ENCODE measurements around the gene LMX1B.

The LMX1B gene

GRCh38 chr9:126606483-126606870 is 7.3 kb upstream of the LMX1B start:
- no peaks in the 10 kb centered on the region for H3K27me3 ChIP-seq (ENCODE audit: low read length)
- no peak overlapping the region for H3K27ac ChIP-seq (ENCODE audit: low read depth, low read length)
- no peaks in the 10 kb centered on the region for H3K79me2 ChIP-seq (ENCODE audit: insufficient read depth, low read length)
- no peak overlapping the region for H3K4me2 ChIP-seq (ENCODE audit: low read depth, low read length, poor library complexity, severe bottlenecking)
- no peak overlapping the region for H3K9ac ChIP-seq (ENCODE audit: low read length)
- H3F3A ChIP-seq (ENCODE audit: insufficient read depth), result no peaks in the 10 kb centered on the region
- no peaks in the 10 kb centered on the region for H3K9me2 ChIP-seq (replicated peaks; ENCODE audit: insufficient read depth, low read length)
- H3K36me3 ChIP-seq (ENCODE audit: low read length), result no peaks in the 10 kb centered on the region
- no peak overlapping the region for H2AFZ ChIP-seq (ENCODE audit: low read depth, low read length, severe bottlenecking)
- no peaks in the 10 kb centered on the region for H4K20me1 ChIP-seq (ENCODE audit: low read depth, low read length)
- no peak overlapping the region for H3K4me3 ChIP-seq (ENCODE audit: insufficient read depth, low read length, poor library complexity, severe bottlenecking)
- no peak for TF ChIP-seq CTCF (IDR thresholded peaks at IDR 0.05; ENCODE audit: insufficient read depth, low read length, poor library complexity, severe bottlenecking)
- TF ChIP-seq EZH2phosphoT487 (conservative IDR thresholded peaks at IDR 0.05; ENCODE audit: low read length), result no peak
- no peaks in the 10 kb centered on the region for H3K9me3 ChIP-seq (ENCODE audit: insufficient read depth, low read length)

- no peak for TF ChIP-seq CTCF (IDR thresholded peaks at IDR 0.05; ENCODE audit: insufficient read depth, low read length, poor library complexity, severe bottlenecking)
- no peak for TF ChIP-seq EZH2phosphoT487 (conservative IDR thresholded peaks at IDR 0.05; ENCODE audit: low read length)
- Histone ChIP-seq H3K9ac (ENCODE audit: low read length) (no peak overlapping the region), H3K4me3 (ENCODE audit: insufficient read depth, low read length, poor library complexity, severe bottlenecking) (no peak overlapping the region), H3K36me3 (ENCODE audit: low read length) (no peaks in the 10 kb centered on the region), H3F3A (ENCODE audit: insufficient read depth) (no peaks in the 10 kb centered on the region), H3K27ac (ENCODE audit: low read depth, low read length) (no peak overlapping the region), H2AFZ (ENCODE audit: low read depth, low read length, severe bottlenecking) (no peak overlapping the region), H4K20me1 (ENCODE audit: low read depth, low read length) (no peaks in the 10 kb centered on the region), H3K4me2 (ENCODE audit: low read depth, low read length, poor library complexity, severe bottlenecking) (no peak overlapping the region), H3K79me2 (ENCODE audit: insufficient read depth, low read length) (no peaks in the 10 kb centered on the region), H3K9me2 (replicated peaks; ENCODE audit: insufficient read depth, low read length) (no peaks in the 10 kb centered on the region), H3K27me3 (ENCODE audit: low read length) (no peaks in the 10 kb centered on the region), H3K9me3 (ENCODE audit: insufficient read depth, low read length) (no peaks in the 10 kb centered on the region)
These were observed 6.6 kb upstream of the LMX1B start for GRCh38 chr9:126607086-126607485.

GRCh38 chr9:126607731-126608130 is 6.0 kb upstream of the LMX1B start:
- TF ChIP-seq EZH2phosphoT487 (conservative IDR thresholded peaks at IDR 0.05; ENCODE audit: low read length) (no peak), CTCF (IDR thresholded peaks at IDR 0.05; ENCODE audit: insufficient read depth, low read length, poor library complexity, severe bottlenecking) (no peak)
- no peaks in the 10 kb centered on the region for H3K27me3 ChIP-seq (ENCODE audit: low read length)
- H3K4me2 ChIP-seq (ENCODE audit: low read depth, low read length, poor library complexity, severe bottlenecking), result no peak overlapping the region
- no peaks in the 10 kb centered on the region for H4K20me1 ChIP-seq (ENCODE audit: low read depth, low read length)
- H2AFZ ChIP-seq (ENCODE audit: low read depth, low read length, severe bottlenecking), result no peak overlapping the region
- no peak overlapping the region for H3K27ac ChIP-seq (ENCODE audit: low read depth, low read length)
- no peaks in the 10 kb centered on the region for H3K36me3 ChIP-seq (ENCODE audit: low read length)
- no peak overlapping the region for H3K9ac ChIP-seq (ENCODE audit: low read length)
- no peaks in the 10 kb centered on the region for H3K9me2 ChIP-seq (replicated peaks; ENCODE audit: insufficient read depth, low read length)
- H3K9me3 ChIP-seq (ENCODE audit: insufficient read depth, low read length), result no peaks in the 10 kb centered on the region
- no peaks in the 10 kb centered on the region for H3F3A ChIP-seq (ENCODE audit: insufficient read depth)
- no peaks in the 10 kb centered on the region for H3K79me2 ChIP-seq (ENCODE audit: insufficient read depth, low read length)
- H3K4me3 ChIP-seq (ENCODE audit: insufficient read depth, low read length, poor library complexity, severe bottlenecking), result no peak overlapping the region

DNA sequence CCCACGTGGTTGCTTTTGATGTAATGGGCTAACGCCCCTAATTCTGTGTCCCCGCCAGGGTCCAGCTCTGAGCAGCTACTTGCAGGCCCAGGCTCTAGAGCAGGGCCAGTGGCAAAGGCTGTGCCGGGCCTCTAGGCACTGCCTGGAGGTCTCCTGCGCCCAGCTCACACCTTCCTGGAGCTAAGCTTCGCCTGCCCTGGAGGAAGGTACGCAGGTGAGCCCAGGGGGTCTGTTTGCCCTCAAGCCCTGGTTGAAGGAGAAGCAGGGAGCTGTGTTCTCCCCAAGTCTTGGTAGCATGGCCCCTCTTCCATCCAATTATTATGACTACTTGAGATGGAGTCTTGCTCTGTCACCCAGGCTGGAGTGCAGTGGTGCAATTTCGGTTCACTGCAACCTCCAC is 5.2 kb upstream of the LMX1B start:
- no peaks in the 10 kb centered on the region for H3F3A ChIP-seq (ENCODE audit: insufficient read depth)
- H3K36me3 ChIP-seq (ENCODE audit: low read length), result no peaks in the 10 kb centered on the region
- H3K9me3 ChIP-seq (ENCODE audit: insufficient read depth, low read length), result no peaks in the 10 kb centered on the region
- no peaks in the 10 kb centered on the region for H3K27me3 ChIP-seq (ENCODE audit: low read length)
- no peak overlapping the region for H3K4me2 ChIP-seq (ENCODE audit: low read depth, low read length, poor library complexity, severe bottlenecking)
- H3K9ac ChIP-seq (ENCODE audit: low read length), result no peak overlapping the region
- H2AFZ ChIP-seq (ENCODE audit: low read depth, low read length, severe bottlenecking), result no peak overlapping the region
- TF ChIP-seq CTCF (IDR thresholded peaks at IDR 0.05; ENCODE audit: insufficient read depth, low read length, poor library complexity, severe bottlenecking), result no peak
- no peak for TF ChIP-seq EZH2phosphoT487 (conservative IDR thresholded peaks at IDR 0.05; ENCODE audit: low read length)
- no peaks in the 10 kb centered on the region for H3K79me2 ChIP-seq (ENCODE audit: insufficient read depth, low read length)
- H4K20me1 ChIP-seq (ENCODE audit: low read depth, low read length), result no peaks in the 10 kb centered on the region
- no peaks in the 10 kb centered on the region for H3K9me2 ChIP-seq (replicated peaks; ENCODE audit: insufficient read depth, low read length)
- no peak overlapping the region for H3K27ac ChIP-seq (ENCODE audit: low read depth, low read length)
- H3K4me3 ChIP-seq (ENCODE audit: insufficient read depth, low read length, poor library complexity, severe bottlenecking), result no peak overlapping the region

All from SU-DHL-6 (cell line).